A549 (cell line): ENCODE measurements around the gene GLB1L2.

Source experiments
- CBX2 ChIP-seq: fragments of 200-600 bp; sonication (generic); IDR thresholded peaks from 2 replicates; pipeline ENCODE4 v1.6.1; 2016; ENCODE audit warnings: low read depth, mild to moderate bottlenecking, borderline replicate concordance
- CHD4 ChIP-seq: fragments of 200-600 bp; sonication (generic); IDR thresholded peaks from 2 replicates; pipeline ENCODE4 v1.6.1; 2016; ENCODE audit warnings: antibody characterized with exemption, mild to moderate bottlenecking, borderline replicate concordance
- ELK1 ChIP-seq: fragments of 150-350 bp; IDR thresholded peaks from 2 replicates; pipeline ENCODE4 v1.6.1; 2014; ENCODE audit warnings: low read depth, mild to moderate bottlenecking, low read length
- EP300 ChIP-seq, 2 experiments: fragments of >200 bp; sonication (Bioruptor Twin); formaldehyde crosslinking; IDR thresholded peaks; 2 replicates in 1 of 2; 3 replicates in 1 of 2; pipeline ENCODE4 v1.6.1; 2016 to 2017
- JUNB ChIP-seq: fragments of >200 bp; sonication (Bioruptor Twin); formaldehyde crosslinking; IDR thresholded peaks from 2 replicates; pipeline ENCODE4 v1.6.1; 2016
- KDM1A ChIP-seq: fragments of 200-600 bp; sonication (generic); IDR thresholded peaks from 2 replicates; pipeline ENCODE4 v1.6.1; 2016; ENCODE audit warnings: low read depth, mild to moderate bottlenecking
- NPAS2 ChIP-seq: fragments of 250-450 bp; sonication (Bioruptor Pico); IDR thresholded peaks from 2 replicates; pipeline ENCODE4 v1.8.0; 2022; ENCODE audit warnings: mild to moderate bottlenecking, moderate library complexity, borderline replicate concordance
- POLR2A ChIP-seq: IDR thresholded peaks from 2 replicates; pipeline ENCODE4 v1.6.1; 2012; ENCODE audit warnings: mild to moderate bottlenecking, low read length
- RAD21 ChIP-seq, 2 experiments: fragments of >200 bp in 1 of 2; sonication (Bioruptor Twin) in 1 of 2; formaldehyde crosslinking in 1 of 2; IDR thresholded peaks in 1 of 2; conservative IDR thresholded peaks in 1 of 2; 2 replicates in 1 of 2; 3 replicates in 1 of 2; pipeline ENCODE4 v1.6.1; 2012 to 2018; ENCODE audit warnings: inconsistent platforms in 1 of 2
- REST ChIP-seq: fragments of 200-600 bp; sonication (generic); IDR thresholded peaks from 2 replicates; pipeline ENCODE4 v1.6.1; 2016; ENCODE audit warnings: antibody characterized with exemption, mild to moderate bottlenecking, moderate library complexity
- TP53 ChIP-seq: fragments of 250-450 bp; sonication (Bioruptor Pico); IDR thresholded peaks from 2 replicates; pipeline ENCODE4 v1.5.0; 2021; ENCODE audit warnings: mild to moderate bottlenecking, moderate library complexity
- USF2 ChIP-seq: fragments of 450-650 bp; IDR thresholded peaks from 2 replicates; pipeline ENCODE4 v1.6.1; 2014; ENCODE audit warnings: antibody characterized with exemption
- TF ChIP-seq, protein P1 (sequence below): fragments of >200 bp; sonication (Bioruptor Twin); formaldehyde crosslinking; IDR thresholded peaks from 3 replicates; pipeline ENCODE4 v1.5.1; 2016

DNA sequence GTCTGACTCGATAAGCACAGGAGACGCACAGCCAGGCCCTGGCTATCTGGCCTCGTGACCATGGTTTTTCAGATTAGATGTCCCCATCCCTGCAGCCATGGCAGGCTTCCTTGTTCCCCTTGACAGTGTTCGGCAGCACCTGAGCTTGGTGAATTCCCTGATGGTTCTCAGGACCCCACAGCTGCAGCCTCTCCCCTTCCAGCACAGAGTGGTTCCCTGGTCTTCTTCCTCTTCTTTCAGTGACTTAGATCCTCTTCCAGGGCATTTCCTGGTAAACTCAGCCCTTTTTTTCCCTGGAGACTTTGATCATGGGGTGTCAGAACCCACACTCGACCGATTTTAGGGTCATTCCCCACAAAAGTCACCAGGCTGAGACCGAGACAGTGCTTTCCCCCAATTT lies 41.1 kb upstream of the GLB1L2 start:
- TF ChIP-seq CBX2 (no peak), CHD4 (no peak), RAD21 (conservative IDR thresholded peaks at IDR 0.05 in 1 of 2, IDR thresholded peaks at IDR 0.05 in 1 of 2) (no peak), KDM1A (no peak), EP300 (IDR thresholded peaks at IDR 0.05) (no peak), JUNB (no peak), REST (no peak), USF2 (no peak), POLR2A (no peak), NPAS2 (no peak), ELK1 (no peak), TP53 (CRISPR knock-in tag) (no peak)
- TF ChIP-seq, protein P1, sequence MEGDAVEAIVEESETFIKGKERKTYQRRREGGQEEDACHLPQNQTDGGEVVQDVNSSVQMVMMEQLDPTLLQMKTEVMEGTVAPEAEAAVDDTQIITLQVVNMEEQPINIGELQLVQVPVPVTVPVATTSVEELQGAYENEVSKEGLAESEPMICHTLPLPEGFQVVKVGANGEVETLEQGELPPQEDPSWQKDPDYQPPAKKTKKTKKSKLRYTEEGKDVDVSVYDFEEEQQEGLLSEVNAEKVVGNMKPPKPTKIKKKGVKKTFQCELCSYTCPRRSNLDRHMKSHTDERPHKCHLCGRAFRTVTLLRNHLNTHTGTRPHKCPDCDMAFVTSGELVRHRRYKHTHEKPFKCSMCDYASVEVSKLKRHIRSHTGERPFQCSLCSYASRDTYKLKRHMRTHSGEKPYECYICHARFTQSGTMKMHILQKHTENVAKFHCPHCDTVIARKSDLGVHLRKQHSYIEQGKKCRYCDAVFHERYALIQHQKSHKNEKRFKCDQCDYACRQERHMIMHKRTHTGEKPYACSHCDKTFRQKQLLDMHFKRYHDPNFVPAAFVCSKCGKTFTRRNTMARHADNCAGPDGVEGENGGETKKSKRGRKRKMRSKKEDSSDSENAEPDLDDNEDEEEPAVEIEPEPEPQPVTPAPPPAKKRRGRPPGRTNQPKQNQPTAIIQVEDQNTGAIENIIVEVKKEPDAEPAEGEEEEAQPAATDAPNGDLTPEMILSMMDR, result no peak
